GM23338 (cell line): ENCODE results near the gene SDE2. TPM values are rescaled to one million over a fixed set of nuclear protein-coding genes. Genes with fewer than 3 reads are reported as not detected.

ENCODE experiments used
- ATAC-seq: fragments of 200-7000 bp; cut with Tn5 transposase; 3 replicates; pipeline ENCODE4 v1.9.1; 2020
- DNase-seq: peaks from one replicate; pipeline ENCODE4 v3.0.0-alpha.2; 2015; ENCODE audit warnings: low spot score
- H2AFZ ChIP-seq: fragments of 200-600 bp; sonication (generic); 2 replicates; pipeline ENCODE4 v1.8.0; 2016; ENCODE audit warnings: antibody characterized with exemption, mild to moderate bottlenecking, moderate library complexity
- H3F3A ChIP-seq: fragments of 200-600 bp; sonication (generic); replicated peaks from 2 replicates; pipeline ENCODE4 v1.8.0; 2017; ENCODE audit warnings: antibody characterized with exemption, mixed run types, low read depth
- H3K27ac ChIP-seq: fragments of 200-600 bp; sonication (generic); 2 replicates; pipeline ENCODE4 v1.6.1; 2016; ENCODE audit warnings: low read depth
- H3K27me3 ChIP-seq: fragments of 200-600 bp; sonication (generic); 2 replicates; pipeline ENCODE4 v1.8.0; 2016; ENCODE audit warnings: mild to moderate bottlenecking, mixed run types, moderate library complexity; ENCODE audit not compliant: insufficient read depth
- H3K36me3 ChIP-seq: fragments of 200-600 bp; sonication (generic); 2 replicates; pipeline ENCODE4 v1.8.0; 2016; ENCODE audit warnings: mild to moderate bottlenecking; ENCODE audit not compliant: insufficient read depth
- H3K4me1 ChIP-seq: fragments of 200-600 bp; sonication (generic); 2 replicates; pipeline ENCODE4 v1.8.0; 2016; ENCODE audit warnings: mild to moderate bottlenecking, moderate library complexity; ENCODE audit not compliant: insufficient read depth
- H3K4me2 ChIP-seq: fragments of 200-600 bp; sonication (generic); 2 replicates; pipeline ENCODE4 v1.7.1; 2017; ENCODE audit warnings: mixed run types
- H3K4me3 ChIP-seq: fragments of 200-600 bp; sonication (generic); 2 replicates; pipeline ENCODE4 v1.6.1; 2016; ENCODE audit warnings: mixed run types
- H3K79me2 ChIP-seq: fragments of 200-600 bp; sonication (generic); replicated peaks from 2 replicates; pipeline ENCODE4 v1.8.0; 2017; ENCODE audit warnings: mild to moderate bottlenecking; ENCODE audit not compliant: insufficient read depth
- H3K9me2 ChIP-seq: fragments of 200-600 bp; sonication (generic); 2 replicates; pipeline ENCODE4 v1.8.0; 2017; ENCODE audit not compliant: insufficient read depth
- H4K20me1 ChIP-seq: fragments of 200-600 bp; sonication (generic); replicated peaks from 2 replicates; pipeline ENCODE4 v1.8.0; 2017; ENCODE audit warnings: mild to moderate bottlenecking; ENCODE audit not compliant: insufficient read depth
- H3K27ac Mint-ChIP-seq: 2 replicates; pipeline ENCODE4 v1.8.0; 2020; ENCODE audit warnings: inconsistent platforms, mild to moderate bottlenecking, moderate library complexity, mixed read lengths
- H3K27me3 Mint-ChIP-seq: 3 replicates; pipeline ENCODE4 v1.8.0; 2022; ENCODE audit warnings: low read depth, mild to moderate bottlenecking, moderate library complexity, mixed read lengths, inconsistent platforms; ENCODE audit not compliant: insufficient read depth, poor library complexity
- H3K36me3 Mint-ChIP-seq: 3 replicates; pipeline ENCODE4 v1.8.0; 2021; ENCODE audit warnings: low read depth, mild to moderate bottlenecking, inconsistent platforms, moderate library complexity, mixed read lengths
- H3K4me1 Mint-ChIP-seq: 3 replicates; pipeline ENCODE4 v1.8.0; 2020; ENCODE audit warnings: mild to moderate bottlenecking, inconsistent platforms, mixed read lengths
- H3K4me3 Mint-ChIP-seq: 3 replicates; pipeline ENCODE4 v1.8.0; 2021; ENCODE audit warnings: moderate library complexity, mild to moderate bottlenecking, inconsistent platforms, mixed read lengths
- H3K9me3 Mint-ChIP-seq: 3 replicates; pipeline ENCODE4 v1.8.0; 2020; ENCODE audit warnings: moderate library complexity, mild to moderate bottlenecking, inconsistent platforms, mixed read lengths
- CREB1 ChIP-seq: fragments of 250-450 bp; sonication (Bioruptor Pico); IDR thresholded peaks from 2 replicates; pipeline ENCODE4 v1.5.0; 2020; ENCODE audit warnings: low read depth, mild to moderate bottlenecking, moderate library complexity
- CTCF ChIP-seq, 2 experiments: fragments of 200-600 bp in 1 of 2; sonication (generic) in 1 of 2; conservative IDR thresholded peaks; 2 replicates each; pipeline versions ENCODE4 v1.5.1 to v1.6.1; 2016 to 2017; ENCODE audit warnings: antibody characterized with exemption in 2 of 2, low read depth in 2 of 2, mild to moderate bottlenecking in 2 of 2, moderate library complexity in 1 of 2
- EZH2 ChIP-seq: fragments of 200-600 bp; sonication (generic); IDR thresholded peaks from one replicate; pipeline ENCODE4 v1.8.0; 2017; ENCODE audit warnings: antibody characterized with exemption, mild to moderate bottlenecking, low read depth; ENCODE audit not compliant: unreplicated experiment
- JUNB ChIP-seq: IDR thresholded peaks from one replicate; pipeline ENCODE4 v1.6.1; 2016; ENCODE audit warnings: antibody characterized with exemption; ENCODE audit not compliant: unreplicated experiment
- NANOG ChIP-seq: IDR thresholded peaks from 2 replicates; pipeline ENCODE4 v1.6.1; 2016; ENCODE audit warnings: antibody characterized with exemption, borderline replicate concordance
- REST ChIP-seq: IDR thresholded peaks from one replicate; pipeline ENCODE4 v1.6.1; 2018; ENCODE audit warnings: antibody characterized with exemption; ENCODE audit not compliant: unreplicated experiment
- ZNF114 ChIP-seq: fragments of 250-450 bp; sonication (Bioruptor Pico); IDR thresholded peaks from 2 replicates; pipeline ENCODE4 v1.5.0; 2020; ENCODE audit warnings: mild to moderate bottlenecking, moderate library complexity
- ZNF331 ChIP-seq: fragments of 250-450 bp; sonication (Bioruptor Pico); IDR thresholded peaks from 2 replicates; pipeline ENCODE4 v1.5.0; 2020; ENCODE audit warnings: low read depth, mild to moderate bottlenecking, moderate library complexity
- ZNF462 ChIP-seq: fragments of 250-450 bp; sonication (Bioruptor Pico); IDR thresholded peaks from 2 replicates; pipeline ENCODE4 v1.5.0; 2020; ENCODE audit warnings: mild to moderate bottlenecking, moderate library complexity
- polyA plus RNA-seq: library from polyadenylated mRNA; unstranded; fragments of >200 nt; fragmentation: Nextera tagmentation; extraction: Ambion mirVana; gene quantifications from 2 replicates; pipeline ENCODE4 v1.2.1, GENCODE V29; 2016
- total RNA-seq: library from RNA; depleted of rRNA; stranded (reverse); fragments of >200 nt; shearing (Covaris generic); gene quantifications from 2 replicates; pipeline ENCODE4 v1.2.3, GENCODE V29; 2014

Gene SDE2
- total and polyA plus RNA-seq, 2 experiments from 2014 or later, result 10.6 to 26.9 TPM

GRCh38 chr1:225934711-225935110, 64.4 kb downstream of the SDE2 start:
- Histone ChIP-seq H3K4me2 (no peak overlapping the region), H3K4me3 (no peak overlapping the region), H3K4me1 (no peaks in the 10 kb centered on the region; the same call in 1 of the 2 replicates), H2AFZ (no peak overlapping the region), H3K9me2 (no peaks in the 10 kb centered on the region), H3K27me3 (no peaks in the 10 kb centered on the region), H4K20me1 (no peaks in the 10 kb centered on the region), H3K27ac (no peak overlapping the region), H3F3A (peaks cover 5% of the 10 kb centered on the region; the same call in 1 of the 2 replicates), H3K36me3 (no peaks in the 10 kb centered on the region), H3K79me2 (peaks cover 8% of the 10 kb centered on the region; the same call in 1 of the 2 replicates)
- H3K9me3 Mint-ChIP-seq, result no peaks in the 10 kb centered on the region
- no peak for ATAC-seq
- peaks cover 4% of the 10 kb centered on the region; the same call in 2 of the 3 replicates for H3K4me1 Mint-ChIP-seq
- no peak overlapping the region for H3K27ac Mint-ChIP-seq
- H3K4me3 Mint-ChIP-seq, result no peak overlapping the region
- no peak for DNase-seq
- TF ChIP-seq JUNB, result no peak
- no peak for TF ChIP-seq EZH2
- TF ChIP-seq ZNF331 (CRISPR knock-in tag), result no peak
- H3K36me3 Mint-ChIP-seq, result no peaks in the 10 kb centered on the region; the same call in 2 of the 3 replicates
- H3K27me3 Mint-ChIP-seq, result peaks cover 7% of the 10 kb centered on the region

GRCh38 chr1:225933072-225933471, 66.1 kb downstream of the SDE2 start:
- no peak for TF ChIP-seq CREB1
- no peak for TF ChIP-seq ZNF114
- TF ChIP-seq CTCF (conservative IDR thresholded peaks at IDR 0.05; ENCODE audit: low read depth in 2 of 2), result no peak
- no peak for TF ChIP-seq ZNF331 (CRISPR knock-in tag)
- no peak for TF ChIP-seq EZH2
- no peak for TF ChIP-seq REST
- TF ChIP-seq NANOG, result no peak
- TF ChIP-seq JUNB, result no peak
- no peak for TF ChIP-seq ZNF462
- Histone ChIP-seq H3K4me2 (no peak overlapping the region), H3K27ac (no peak overlapping the region), H4K20me1 (no peaks in the 10 kb centered on the region), H3F3A (peaks cover 5% of the 10 kb centered on the region; the same call in 1 of the 2 replicates), H3K79me2 (no peaks in the 10 kb centered on the region), H3K4me3 (no peak overlapping the region), H3K4me1 (no peaks in the 10 kb centered on the region; the same call in 1 of the 2 replicates), H3K36me3 (no peaks in the 10 kb centered on the region), H3K9me2 (no peaks in the 10 kb centered on the region), H2AFZ (no peak overlapping the region), H3K27me3 (no peaks in the 10 kb centered on the region)
- H3K36me3 Mint-ChIP-seq, result no peaks in the 10 kb centered on the region; the same call in 2 of the 3 replicates
- no peak overlapping the region for H3K27ac Mint-ChIP-seq
- H3K4me1 Mint-ChIP-seq, result peaks cover 4% of the 10 kb centered on the region; the same call in 2 of the 3 replicates
- DNase-seq, result no peak
- no peak for ATAC-seq
- peaks cover 5% of the 10 kb centered on the region for H3K27me3 Mint-ChIP-seq
- no peak overlapping the region for H3K4me3 Mint-ChIP-seq
- no peaks in the 10 kb centered on the region for H3K9me3 Mint-ChIP-seq
